HG03064 (cell line): ENCODE data around the gene FBXL3.

Source experiments
- ATAC-seq: cut with Tn5 transposase; IDR thresholded peaks from one replicate; pipeline ENCODE4 v1.9.1; 2021; ENCODE audit warnings: low read depth; ENCODE audit not compliant: unreplicated experiment

FBXL3 gene, protein sequence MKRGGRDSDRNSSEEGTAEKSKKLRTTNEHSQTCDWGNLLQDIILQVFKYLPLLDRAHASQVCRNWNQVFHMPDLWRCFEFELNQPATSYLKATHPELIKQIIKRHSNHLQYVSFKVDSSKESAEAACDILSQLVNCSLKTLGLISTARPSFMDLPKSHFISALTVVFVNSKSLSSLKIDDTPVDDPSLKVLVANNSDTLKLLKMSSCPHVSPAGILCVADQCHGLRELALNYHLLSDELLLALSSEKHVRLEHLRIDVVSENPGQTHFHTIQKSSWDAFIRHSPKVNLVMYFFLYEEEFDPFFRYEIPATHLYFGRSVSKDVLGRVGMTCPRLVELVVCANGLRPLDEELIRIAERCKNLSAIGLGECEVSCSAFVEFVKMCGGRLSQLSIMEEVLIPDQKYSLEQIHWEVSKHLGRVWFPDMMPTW

DNA sequence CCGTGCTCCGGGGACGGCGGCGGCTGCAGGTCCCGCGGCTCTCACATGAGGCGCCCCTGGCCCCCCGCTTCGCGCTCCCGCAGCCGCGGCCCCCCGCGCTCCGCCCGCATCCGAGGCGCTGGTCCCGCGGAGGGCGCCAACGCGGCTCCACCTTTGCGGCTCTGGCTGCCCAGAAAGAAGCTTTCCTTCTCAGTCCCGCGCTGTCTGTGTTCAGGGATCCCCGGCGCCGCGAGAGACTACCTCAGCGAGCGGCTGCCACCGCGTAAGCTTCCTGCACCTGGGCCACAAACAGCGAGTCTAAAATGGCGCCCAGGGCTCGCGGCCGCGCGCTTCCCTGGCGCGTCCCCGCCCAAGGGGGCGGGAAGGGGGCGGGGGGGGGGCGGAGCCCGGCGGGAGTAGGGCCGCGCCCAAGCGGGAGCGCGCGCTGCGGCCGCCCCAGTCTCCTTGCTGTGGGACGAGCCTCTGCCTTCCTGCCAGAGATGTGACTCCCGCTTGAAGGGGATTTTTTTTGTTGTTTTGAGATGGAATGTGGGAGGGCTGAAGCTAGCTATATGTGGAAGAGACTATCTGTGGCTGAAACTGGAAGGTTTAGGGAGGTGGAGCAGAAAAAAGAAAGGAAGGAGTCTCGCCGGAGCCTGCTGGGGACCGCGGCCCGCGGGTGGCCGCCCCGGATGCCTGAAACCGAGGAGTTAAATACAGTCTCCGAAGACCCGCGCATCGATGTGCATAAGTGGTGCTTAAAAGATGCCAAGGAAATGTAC is at the start of gene FBXL3:
TSS of gene FBXL3 (minus strand) at position 299 of the 761 bp plus-strand sequence. CDS start 5,299 bp downstream, outside the sequence.
- peak; percentile 59 for ATAC-seq

DNA sequence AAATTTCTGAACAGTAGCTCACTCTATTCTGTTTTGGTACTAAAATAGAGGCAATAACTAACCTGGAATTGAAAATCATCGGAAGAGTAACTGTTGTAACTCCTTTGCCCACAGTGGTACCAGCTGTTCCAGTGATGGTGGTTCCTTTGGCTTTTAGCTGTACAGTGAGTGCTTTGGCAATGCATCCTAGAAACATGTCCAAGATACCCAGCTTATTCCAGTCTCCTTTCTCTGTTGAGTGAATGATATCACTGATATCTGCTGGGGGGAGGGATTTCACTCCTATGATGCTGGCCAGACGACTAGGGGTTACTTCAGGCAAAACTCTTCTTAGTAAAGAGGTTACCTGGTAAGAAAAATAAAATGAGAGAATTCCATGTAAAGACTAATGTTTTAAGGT is 40.6 kb upstream of the FBXL3 start:
- no peak for ATAC-seq

DNA sequence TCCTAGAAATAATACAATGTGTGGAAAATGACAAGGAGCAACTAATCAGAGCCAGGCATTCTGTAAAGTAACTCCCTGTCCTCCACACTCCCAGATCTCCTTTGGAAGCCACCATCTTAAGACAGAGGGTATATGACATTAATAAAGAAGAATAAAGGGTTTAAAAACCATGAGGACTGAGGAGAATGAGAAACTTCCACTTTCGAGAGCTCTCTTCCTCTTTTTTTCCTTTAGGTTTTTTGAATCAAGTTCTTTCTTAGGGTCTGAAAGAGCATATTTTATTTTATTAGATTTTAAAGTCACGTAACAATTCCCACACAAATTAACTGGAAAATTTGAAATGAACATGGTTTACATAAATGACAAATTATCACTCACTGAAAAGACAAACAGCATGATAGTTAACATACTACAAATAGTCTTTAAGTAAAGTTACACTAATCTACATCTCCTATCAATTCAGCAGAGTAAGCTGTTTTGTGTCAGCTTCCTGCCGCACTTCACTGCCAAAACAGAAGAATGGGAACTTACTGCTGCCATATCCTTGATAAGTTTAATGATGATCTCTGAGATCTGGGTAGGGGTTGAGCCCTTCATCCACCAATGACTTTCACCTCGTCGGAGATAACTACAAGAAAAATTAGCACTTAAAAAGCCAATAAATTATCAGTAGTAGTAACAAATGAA is 38.6 kb upstream of the FBXL3 start:
- no peak for ATAC-seq

DNA sequence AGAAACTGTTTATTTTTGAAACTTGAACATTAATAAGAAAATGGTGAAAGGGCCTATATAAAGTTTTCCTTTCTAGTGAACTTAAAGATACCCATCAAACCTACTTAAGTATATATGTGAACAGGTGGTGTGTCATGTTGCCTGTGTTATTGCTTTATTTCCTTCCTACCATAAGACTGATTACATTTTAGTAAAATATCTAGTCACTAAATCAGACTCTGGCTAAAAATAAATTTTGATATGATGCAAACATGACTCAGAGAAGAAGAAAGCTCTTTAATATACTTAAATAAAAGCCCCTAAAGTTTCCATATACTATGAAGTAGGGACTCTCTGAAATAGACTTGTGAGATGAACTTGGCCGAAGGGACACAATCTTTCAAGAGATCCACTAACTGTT is 35.1 kb upstream of the FBXL3 start:
- ATAC-seq, result no peak

DNA sequence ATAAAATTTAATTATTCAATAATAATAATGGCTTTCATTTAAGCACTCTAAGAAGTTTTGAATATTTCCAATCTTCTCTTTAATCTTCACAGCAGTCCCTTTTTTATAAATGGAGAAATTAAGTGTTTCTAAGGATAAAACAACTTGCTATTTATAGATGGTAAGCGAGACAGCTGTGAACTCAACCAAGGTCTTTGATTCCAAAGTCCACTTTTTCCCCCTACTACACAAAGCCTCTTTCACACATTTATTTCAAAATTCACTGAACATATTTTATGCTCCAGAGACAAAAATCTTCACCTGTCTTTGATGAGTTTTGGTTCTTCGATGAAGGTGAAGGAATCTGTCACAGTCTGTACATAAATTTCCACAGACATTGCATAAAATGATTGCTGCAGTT is 34.4 kb upstream of the FBXL3 start:
- ATAC-seq, result no peak

DNA sequence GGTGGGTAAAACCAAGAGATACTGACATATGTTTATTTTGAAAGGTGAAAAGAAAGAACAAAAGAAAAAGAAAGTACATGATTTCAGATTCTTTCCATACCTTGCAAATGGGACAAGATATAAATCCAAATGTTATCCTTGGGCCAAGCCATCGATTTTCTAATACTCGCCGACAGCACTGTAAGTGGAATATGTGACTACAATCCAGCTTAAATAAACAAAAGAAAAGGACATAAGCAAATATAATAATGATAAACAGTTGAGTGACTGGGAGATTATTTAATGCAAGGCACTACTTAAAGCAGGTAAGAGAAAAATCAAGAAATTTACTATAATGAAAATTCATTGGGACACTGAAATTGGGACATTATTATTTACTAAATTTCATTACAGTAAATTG is 29.9 kb upstream of the FBXL3 start:
- ATAC-seq, result no peak

DNA sequence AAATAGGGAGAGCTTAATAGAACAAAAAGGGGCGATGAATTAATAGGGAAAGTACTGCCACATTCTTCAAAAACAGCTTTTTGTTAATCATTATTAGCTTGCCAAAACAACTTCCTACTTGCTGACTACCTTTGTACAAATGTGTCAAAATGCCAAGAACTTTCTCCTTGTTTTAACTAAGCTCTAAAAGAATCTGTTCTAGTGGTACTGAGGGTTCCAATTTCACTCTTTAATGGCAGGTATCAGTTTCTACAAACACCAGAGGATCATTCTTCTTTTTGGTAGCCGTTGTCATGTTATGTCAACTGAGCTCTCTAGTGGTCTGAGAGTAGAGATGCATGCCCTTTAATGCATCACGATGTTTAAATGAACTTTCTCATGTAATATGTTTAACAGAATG is 29.4 kb upstream of the FBXL3 start:
- no peak for ATAC-seq

DNA sequence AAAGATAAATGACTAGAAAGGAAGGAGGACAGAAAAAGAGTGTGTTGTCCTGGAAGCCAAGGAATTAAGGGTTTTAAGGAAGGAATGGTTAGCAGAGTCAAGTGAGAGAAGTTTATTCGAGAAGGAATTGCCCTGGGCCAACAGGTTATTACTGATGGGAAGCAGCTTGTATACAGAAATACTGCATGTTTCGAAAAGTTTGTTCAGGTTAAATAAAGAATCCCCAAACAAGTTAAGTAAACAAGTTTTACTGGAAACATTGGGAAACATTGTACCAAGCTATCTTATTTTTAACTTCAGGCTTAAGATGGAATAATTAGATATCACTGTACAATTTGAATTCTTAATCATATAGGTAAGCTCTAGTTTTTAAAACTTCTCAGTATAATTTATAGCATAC is 28.2 kb upstream of the FBXL3 start:
- no peak for ATAC-seq

DNA sequence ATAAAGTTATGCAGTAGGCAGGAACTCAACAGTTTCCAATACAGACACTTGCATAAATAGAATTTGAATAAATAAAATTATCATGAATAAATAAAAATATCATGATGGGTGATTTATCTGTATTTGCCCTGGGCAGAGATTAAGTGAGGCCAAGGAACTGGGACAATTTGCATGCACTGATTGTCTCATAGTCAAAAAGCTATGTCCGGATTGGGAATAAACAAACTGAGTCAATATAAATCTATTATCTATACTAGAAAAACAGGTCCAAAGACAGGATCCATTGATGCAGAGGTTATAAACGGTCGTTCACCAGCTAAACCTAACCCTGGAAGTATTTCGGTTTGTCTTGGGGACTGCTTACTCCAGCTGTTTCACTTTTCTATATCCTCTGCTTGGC is 26.2 kb upstream of the FBXL3 start:
- no peak for ATAC-seq

DNA sequence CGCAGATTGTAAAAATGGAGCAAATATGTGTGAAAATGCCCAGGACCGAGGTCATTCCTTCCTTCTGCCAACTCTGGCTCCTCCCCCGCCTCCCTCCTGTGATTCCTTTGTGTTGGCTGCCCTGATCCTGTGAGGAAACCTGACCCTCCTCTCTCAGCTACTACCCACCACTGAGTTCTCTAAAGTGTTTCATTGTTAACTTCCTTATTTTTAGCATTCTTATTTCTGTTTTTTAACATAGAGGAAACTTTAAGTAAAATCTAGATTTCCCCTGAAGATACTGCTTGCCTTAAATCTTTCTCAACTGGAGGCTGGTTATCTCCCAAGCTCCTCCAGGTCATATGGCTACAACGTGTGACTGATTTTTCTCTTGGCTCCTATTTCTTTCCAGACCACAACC is 21.7 kb upstream of the FBXL3 start:
- ATAC-seq, result no peak

DNA sequence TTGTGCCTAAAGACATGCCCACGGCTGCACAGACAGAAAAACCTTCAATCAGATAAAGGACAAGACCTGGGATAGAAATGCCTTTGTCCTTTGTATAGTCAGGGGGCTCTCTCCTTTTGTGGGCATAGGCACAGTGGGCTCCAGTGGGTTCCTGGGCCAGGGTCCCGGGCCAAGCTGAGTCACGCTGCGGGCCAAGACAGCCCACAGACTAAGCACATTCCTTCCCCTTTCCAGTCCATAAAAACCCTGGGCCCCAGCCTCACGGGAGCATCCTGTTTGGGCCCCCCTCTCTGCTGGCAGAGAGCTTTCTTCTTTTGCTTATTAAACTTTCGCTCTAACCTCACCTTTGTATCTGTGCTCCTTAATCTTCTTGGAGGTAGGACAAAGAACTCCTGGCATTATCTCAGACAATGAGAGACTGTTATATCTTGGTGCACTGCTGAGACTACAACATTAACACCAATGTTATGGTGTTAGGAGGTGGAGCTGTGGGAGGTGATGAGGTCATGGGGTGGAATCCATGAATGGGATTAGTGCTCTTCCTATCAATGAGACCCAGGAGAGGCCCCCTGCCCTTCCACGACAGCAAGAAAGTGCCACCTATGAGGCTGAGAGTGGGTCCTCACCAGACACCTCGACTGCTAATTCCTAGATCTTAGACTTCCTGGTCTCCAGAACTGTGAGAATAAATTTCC is 20.8 kb upstream of the FBXL3 start:
- no peak for ATAC-seq

DNA sequence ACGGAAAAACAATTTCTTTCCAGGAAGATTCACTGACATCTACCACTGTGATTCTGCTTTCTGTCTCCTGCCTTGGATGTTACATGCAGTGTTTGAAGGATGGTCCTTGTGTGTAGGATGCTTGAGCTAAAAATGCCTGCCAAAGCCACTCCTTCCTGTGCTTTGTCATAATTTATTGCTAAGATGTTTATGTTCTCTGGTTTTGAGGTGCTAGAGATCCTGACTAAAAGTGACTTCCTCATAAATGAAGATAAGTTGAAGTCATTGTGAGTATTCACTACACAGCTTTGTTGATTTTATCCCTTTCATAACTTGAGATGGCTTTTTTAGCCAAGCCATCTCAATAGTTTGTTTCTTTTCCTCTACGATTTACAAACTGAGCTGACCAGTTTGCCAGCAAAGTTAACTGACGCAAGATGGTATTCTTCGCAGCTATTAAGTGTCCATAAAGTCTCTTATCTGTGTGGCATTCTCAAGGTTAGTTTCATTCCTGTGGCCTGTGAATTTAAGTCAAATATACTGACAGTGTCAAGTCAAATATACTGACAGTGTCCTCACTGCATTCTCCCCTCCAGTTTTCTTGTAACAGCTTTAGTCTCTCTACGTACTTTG is 15.7 kb upstream of the FBXL3 start:
- no peak for ATAC-seq

DNA sequence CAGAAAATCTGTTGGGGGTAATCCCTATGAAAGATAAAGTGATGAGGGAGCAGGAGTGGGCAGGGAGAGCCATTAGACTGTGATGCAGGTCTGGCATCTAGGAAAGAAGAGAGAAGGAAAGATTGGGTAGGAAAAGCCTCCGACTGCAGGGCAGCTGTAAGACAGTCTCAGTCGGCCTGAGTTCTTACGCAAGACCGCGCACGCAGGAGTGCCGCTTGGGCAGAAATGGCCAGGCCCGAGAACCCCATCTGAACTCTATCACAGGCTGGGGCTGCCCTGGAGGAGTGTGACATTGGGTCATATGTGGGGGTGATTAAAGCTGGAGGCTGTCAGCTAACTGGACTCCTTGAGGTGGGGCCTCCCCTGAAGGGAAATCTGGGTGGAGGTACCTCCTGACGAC is 13.9 kb upstream of the FBXL3 start:
- no peak for ATAC-seq

DNA sequence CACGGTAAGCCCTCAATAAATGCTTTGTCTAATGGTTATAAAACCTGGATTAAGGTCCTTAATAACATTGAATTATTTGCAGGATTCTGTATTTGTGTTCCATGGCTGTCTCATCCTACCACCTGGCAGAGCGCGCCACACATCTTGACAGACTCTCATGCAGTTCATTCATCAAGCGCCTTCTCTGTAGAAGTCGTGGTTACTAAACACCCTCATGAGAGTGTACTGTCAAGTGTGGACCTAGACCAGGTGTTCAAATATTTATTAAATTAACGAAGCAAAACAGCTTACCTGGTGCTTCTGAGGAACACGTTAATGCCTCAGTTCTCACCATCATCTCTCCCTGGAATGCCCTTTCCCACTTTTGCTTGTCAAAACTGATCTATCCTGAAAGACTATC is 13.1 kb upstream of the FBXL3 start:
- ATAC-seq, result no peak

DNA sequence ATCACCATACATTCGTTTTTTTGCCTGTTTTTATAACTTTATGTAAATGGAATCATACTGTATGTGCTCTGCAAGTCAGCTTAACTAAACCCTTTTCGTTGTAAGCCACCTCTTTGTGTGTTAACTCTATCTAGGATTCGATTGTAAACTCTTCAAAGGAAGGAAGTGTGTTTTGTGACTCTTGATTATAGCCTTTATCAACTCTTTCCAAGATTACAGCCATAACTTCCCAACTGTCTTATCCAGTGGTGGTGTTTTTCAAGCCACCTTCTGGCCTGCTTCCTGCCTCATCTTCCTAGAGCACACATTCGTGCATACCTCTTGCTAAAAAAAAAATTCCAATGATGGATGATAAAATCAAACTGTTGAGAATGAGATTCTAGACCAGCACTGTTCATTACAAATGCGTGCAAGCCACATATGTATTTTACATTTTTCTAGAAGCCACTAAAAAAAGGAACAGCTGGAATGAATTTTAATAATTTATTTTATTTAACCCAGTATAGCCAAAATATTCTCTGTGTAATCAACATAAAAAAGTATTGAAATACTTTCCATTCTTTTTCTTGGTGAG is 12.0 kb upstream of the FBXL3 start:
- ATAC-seq, result no peak

DNA sequence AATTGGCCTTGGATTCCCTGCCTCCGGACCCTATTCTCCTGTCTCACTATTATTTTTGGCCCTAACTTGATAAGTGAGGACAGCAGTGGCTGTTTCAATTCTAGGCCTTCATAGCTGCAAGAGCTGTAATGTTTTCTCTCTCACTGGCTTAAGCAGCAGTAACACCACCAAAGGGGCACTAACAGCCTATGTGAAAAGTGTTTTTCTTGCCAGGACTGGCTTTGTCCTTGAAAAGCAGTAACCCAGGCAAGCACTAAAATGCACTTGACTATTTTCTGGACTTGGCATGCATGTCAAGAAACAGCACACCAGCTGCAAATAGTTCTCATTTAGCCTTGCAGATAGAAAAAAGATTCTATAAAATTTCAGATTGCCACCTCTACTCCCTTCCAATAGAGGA is 9.3 kb upstream of the FBXL3 start:
- ATAC-seq, result no peak

DNA sequence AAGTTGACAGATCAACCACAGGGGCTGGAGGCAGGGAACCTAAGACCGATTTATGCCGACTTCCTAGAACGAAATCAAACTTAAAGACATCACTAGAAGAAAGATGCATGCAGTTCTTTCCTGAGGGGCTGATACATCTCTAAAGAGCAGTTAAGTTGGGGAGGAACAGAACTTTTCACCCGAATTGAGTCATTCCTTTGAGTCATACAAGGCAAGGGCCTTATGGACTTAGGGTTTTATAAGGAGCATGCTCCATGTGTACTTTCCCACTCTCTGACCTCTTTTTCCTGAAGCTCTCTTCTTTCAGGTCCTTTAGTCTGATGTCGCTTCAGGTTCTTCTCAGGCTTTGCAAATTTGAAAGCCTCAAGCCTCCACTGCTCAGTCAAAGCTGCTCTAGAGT is 7.9 kb upstream of the FBXL3 start:
- no peak for ATAC-seq

DNA sequence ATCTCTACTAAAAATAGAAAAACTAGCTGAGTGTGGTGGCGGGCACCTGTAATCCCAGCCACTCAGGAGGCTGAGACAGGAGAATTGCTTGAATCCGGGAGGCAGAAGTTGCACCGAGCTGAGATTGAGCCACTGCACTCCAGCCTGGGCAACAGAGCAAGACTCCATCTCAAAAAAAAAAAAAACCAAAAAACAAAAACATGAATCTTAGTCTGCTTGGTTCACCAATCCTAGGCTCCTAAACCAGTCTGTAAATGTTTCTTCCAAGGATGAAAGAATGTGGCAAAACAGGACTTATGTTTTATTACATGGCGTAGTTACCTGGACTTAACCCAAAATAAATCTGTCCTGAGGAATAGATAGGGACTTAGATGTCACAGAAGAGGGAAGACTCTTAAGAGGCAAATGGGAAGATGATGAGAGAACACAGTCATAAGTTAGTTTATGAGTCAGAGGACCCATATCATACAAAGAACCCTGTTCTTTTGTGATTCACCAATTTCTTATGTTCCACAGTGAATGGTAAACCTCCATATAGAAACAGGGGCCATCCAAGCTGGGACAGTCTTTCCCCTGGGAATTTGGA is 6.9 kb upstream of the FBXL3 start:
- ATAC-seq, result no peak

DNA sequence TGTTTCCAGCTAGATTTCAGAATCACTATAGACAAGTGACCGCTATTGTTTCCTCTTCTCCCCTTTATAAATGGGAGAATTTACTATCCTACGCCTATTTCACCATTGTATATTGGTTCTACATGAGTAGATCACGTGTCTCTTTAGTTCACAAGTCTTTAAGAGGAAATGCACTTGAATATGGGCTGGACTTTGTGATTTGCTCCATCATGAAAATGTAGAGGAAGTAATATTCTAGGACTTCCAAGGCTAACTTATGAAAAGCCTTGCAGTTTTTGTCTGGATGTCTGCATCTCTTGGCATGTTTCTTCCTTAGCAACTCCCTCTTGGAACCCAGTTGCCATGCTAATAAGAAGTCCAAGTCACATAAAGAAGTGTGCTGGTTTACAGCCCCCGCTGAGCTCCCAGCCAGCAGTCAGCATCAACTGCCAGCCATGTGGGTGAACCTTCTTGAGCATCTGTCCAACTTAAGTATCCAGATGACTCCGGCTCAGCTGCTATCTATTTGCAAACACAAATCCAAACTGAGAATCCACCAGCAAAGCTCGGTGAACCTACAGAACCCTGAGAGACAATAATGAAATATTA is 4.8 kb upstream of the FBXL3 start:
- ATAC-seq, result no peak
